PC-9 (cell line): ENCODE measurements around the gene UBA7. TPM values are rescaled to one million over a fixed set of nuclear protein-coding genes. Genes with fewer than 3 reads are reported as not detected.

Experiments used
- BruUV-seq: library from RNA; stranded (reverse); fragments of 400-500 nt; replicated peaks from 2 replicates; lab custom pipeline; 2021; lab: Mats Ljungman, UMichigan
- CTCF ChIA-PET: fragments of 300-600 bp; sonication (Branson Sonifier 250); formaldehyde crosslinking; loops from one replicate; lab custom pipeline; 2022; ENCODE audit warnings: antibody characterized with exemption; lab: Charles Lee
- POLR2A ChIA-PET: fragments of 300-600 bp; sonication (Branson Sonifier 250); formaldehyde crosslinking; loops from one replicate; lab custom pipeline; 2022; ENCODE audit warnings: antibody characterized with exemption; ENCODE audit not compliant: unreplicated experiment; lab: Charles Lee
- DNase-seq, 2 experiments: peaks; one replicate each; pipeline versions ENCODE4 v3.0.0 to v3.0.0-alpha.2; 2015 to 2022; ENCODE audit warnings: mixed read lengths in 1 of 2
- H2AFZ ChIP-seq: fragments of 200-600 bp; sonication (generic); 2 replicates; pipeline ENCODE4 v1.8.1; 2017; ENCODE audit warnings: antibody characterized with exemption
- H3F3A ChIP-seq: fragments of 200-600 bp; sonication (generic); 2 replicates; pipeline ENCODE4 v1.8.1; 2017; ENCODE audit warnings: antibody characterized with exemption, mild to moderate bottlenecking, low read depth; ENCODE audit not compliant: insufficient read depth
- H3K27ac ChIP-seq: fragments of 200-600 bp; sonication (generic); 2 replicates; pipeline ENCODE4 v1.6.1; 2016; ENCODE audit warnings: mixed run types
- H3K27me3 ChIP-seq: fragments of 200-600 bp; sonication (generic); 2 replicates; pipeline ENCODE4 v1.6.1; 2016; ENCODE audit warnings: low read depth, mixed run types; ENCODE audit not compliant: insufficient read depth
- H3K36me3 ChIP-seq: fragments of 200-600 bp; sonication (generic); 2 replicates; pipeline ENCODE4 v1.6.1; 2016; ENCODE audit warnings: low read depth, mixed run types
- H3K4me1 ChIP-seq: fragments of 200-600 bp; sonication (generic); replicated peaks from 2 replicates; pipeline ENCODE4 v1.6.1; 2016; ENCODE audit warnings: mixed run types; ENCODE audit not compliant: insufficient read depth
- H3K4me2 ChIP-seq: fragments of 200-600 bp; sonication (generic); 2 replicates; pipeline ENCODE4 v1.6.1; 2017; ENCODE audit warnings: mixed run types
- H3K4me3 ChIP-seq: fragments of 200-600 bp; sonication (generic); 2 replicates; pipeline ENCODE4 v1.6.1; 2016; ENCODE audit warnings: mixed run types
- H3K79me2 ChIP-seq: fragments of 200-600 bp; sonication (generic); 2 replicates; pipeline ENCODE4 v1.6.1; 2017; ENCODE audit warnings: low read depth, mixed run types
- H3K9me2 ChIP-seq: fragments of 200-600 bp; sonication (generic); 2 replicates; pipeline ENCODE4 v1.8.1; 2017; ENCODE audit warnings: mild to moderate bottlenecking; ENCODE audit not compliant: insufficient read depth
- H3K9me3 ChIP-seq: fragments of 200-600 bp; sonication (generic); 2 replicates; pipeline ENCODE4 v1.8.1; 2016; ENCODE audit warnings: low read depth; ENCODE audit not compliant: insufficient read depth
- H4K20me1 ChIP-seq: fragments of 200-600 bp; sonication (generic); 2 replicates; pipeline ENCODE4 v1.8.1; 2017; ENCODE audit not compliant: insufficient read depth
- EZH2 ChIP-seq: fragments of 200-600 bp; sonication (generic); IDR thresholded peaks from 2 replicates; pipeline ENCODE4 v1.8.0; 2017; ENCODE audit warnings: antibody characterized with exemption, low read depth
- intact Hi-C: fragments of 100-400 bp; cut with micrococcal nuclease; formaldehyde crosslinking; loops from one replicate; pipeline ENCODE4 v1.10.0; 2022; ENCODE audit not compliant: unreplicated experiment
- total RNA-seq: library from RNA; stranded (reverse); gene quantifications from 2 replicates; pipeline ENCODE4 v1.2.3, GENCODE V29; 2021
- TF ChIP-seq, protein P1 (sequence below): fragments of 200-600 bp; sonication (generic); conservative IDR thresholded peaks from 2 replicates; pipeline ENCODE4 v1.6.1; 2017; ENCODE audit warnings: mixed run types, antibody characterized with exemption, mild to moderate bottlenecking, moderate library complexity

UBA7 gene
- total RNA-seq, 1 experiment from 2014 or later: 48.6 TPM

DNA sequence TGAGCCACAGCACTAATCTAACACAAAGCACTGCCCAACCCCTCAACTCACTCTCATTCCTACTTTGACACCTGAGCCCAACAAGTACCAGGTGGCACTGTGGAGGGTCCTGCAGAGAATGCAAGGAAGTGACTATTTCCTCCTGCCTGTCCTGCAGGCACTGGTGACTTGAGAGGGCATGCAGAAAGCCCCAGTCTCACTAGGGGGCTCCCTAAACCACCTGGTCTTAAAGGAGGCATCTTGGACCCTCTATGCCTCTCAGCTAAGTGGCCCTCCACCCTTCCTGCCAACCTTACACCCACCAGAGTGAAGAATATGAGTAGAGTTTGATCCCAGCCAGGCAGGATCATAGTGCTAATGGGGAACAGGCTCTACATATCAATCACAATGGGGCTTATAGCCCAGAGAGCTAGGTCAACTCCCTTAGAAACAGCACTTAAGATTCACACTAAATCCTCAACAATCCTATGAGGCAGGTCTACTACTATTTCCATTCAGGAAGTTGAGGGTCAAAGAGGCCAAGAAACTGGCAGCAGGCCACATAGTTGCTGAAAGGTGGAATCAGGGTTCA, 27.5 kb upstream of the UBA7 start:
- intact Hi-C loops: no loop called here
- TF ChIP-seq, protein P1, sequence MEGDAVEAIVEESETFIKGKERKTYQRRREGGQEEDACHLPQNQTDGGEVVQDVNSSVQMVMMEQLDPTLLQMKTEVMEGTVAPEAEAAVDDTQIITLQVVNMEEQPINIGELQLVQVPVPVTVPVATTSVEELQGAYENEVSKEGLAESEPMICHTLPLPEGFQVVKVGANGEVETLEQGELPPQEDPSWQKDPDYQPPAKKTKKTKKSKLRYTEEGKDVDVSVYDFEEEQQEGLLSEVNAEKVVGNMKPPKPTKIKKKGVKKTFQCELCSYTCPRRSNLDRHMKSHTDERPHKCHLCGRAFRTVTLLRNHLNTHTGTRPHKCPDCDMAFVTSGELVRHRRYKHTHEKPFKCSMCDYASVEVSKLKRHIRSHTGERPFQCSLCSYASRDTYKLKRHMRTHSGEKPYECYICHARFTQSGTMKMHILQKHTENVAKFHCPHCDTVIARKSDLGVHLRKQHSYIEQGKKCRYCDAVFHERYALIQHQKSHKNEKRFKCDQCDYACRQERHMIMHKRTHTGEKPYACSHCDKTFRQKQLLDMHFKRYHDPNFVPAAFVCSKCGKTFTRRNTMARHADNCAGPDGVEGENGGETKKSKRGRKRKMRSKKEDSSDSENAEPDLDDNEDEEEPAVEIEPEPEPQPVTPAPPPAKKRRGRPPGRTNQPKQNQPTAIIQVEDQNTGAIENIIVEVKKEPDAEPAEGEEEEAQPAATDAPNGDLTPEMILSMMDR: 0 out of 2 replicates have a peak, but pooled peaks have one; percentile 41
- no peak for TF ChIP-seq EZH2
- no TSS peak for BruUV-seq
- Histone ChIP-seq H3K9me2 (no peaks in the 10 kb centered on the region), H3K79me2 (no peaks in the 10 kb centered on the region), H3K27ac (no peak overlapping the region), H3K4me3 (no peak overlapping the region), H3K27me3 (no peaks in the 10 kb centered on the region), H2AFZ (no peak overlapping the region), H3F3A (no peaks in the 10 kb centered on the region), H3K4me1 (no peaks in the 10 kb centered on the region), H3K4me2 (no peak overlapping the region), H4K20me1 (no peaks in the 10 kb centered on the region), H3K9me3 (no peaks in the 10 kb centered on the region), H3K36me3 (0 out of 2 replicates have a peak, but pooled peaks cover 3% of the 10 kb centered on the region)
- ChIA-PET CTCF (interaction anchor here (1.0 kb wide), 1 partner anchor 38 kb away, joined by 3 read pairs; no protein-coding TSS in a partner anchor), POLR2A (interaction anchor here (0.5 kb wide), 1 partner anchor 317 kb away, joined by 3 read pairs; no protein-coding TSS in a partner anchor)
- peak in 1 of 2 experiments; percentile 21 for DNase-seq

- CTCF ChIA-PET: interaction anchor here (1.0 kb wide), 1 partner anchor 37 kb away, joined by 3 read pairs; no protein-coding TSS in a partner anchor
- H2AFZ ChIP-seq: no peak overlapping the region
- 0 out of 2 replicates have a peak, but pooled peaks cover 3% of the 10 kb centered on the region for H3K36me3 ChIP-seq
- no peak for TF ChIP-seq EZH2
- TF ChIP-seq, protein P1: no peak
- no peak overlapping the region for H3K27ac ChIP-seq
- H3K4me1 ChIP-seq: no peaks in the 10 kb centered on the region
- no peaks in the 10 kb centered on the region for H3F3A ChIP-seq
- H4K20me1 ChIP-seq: no peaks in the 10 kb centered on the region
- no peaks in the 10 kb centered on the region for H3K27me3 ChIP-seq
- BruUV-seq: no TSS peak
- no peak overlapping the region for H3K4me3 ChIP-seq
- intact Hi-C loops: no loop called here
- no peaks in the 10 kb centered on the region for H3K9me2 ChIP-seq
- no peak for DNase-seq
- no peak overlapping the region for H3K4me2 ChIP-seq
- no peaks in the 10 kb centered on the region for H3K79me2 ChIP-seq
- POLR2A ChIA-PET: no interaction called here
- H3K9me3 ChIP-seq: no peaks in the 10 kb centered on the region
Measured at GRCh38 chr3:49840388-49840787, 26.6 kb upstream of the UBA7 start.

- CTCF ChIA-PET: interaction anchor here (0.6 to 1.8 kb wide), 6 partner anchors 34 to 387 kb away, joined by 3 to 10 read pairs (median 5); partner anchors contain the start of gene INKA1
Measured at GRCh38 chr3:49839193-49839809, 25.5 kb upstream of the UBA7 start.

More at GRCh38 chr3:49839193-49839809, 25.5 kb upstream of the UBA7 start:
- Histone ChIP-seq H2AFZ (no peak overlapping the region), H3K36me3 (0 out of 2 replicates have a peak, but pooled peaks cover 3% of the 10 kb centered on the region), H3K4me2 (no peak overlapping the region), H3K27ac (no peak overlapping the region), H3K9me2 (no peaks in the 10 kb centered on the region), H3K27me3 (no peaks in the 10 kb centered on the region), H3F3A (no peaks in the 10 kb centered on the region), H3K4me3 (no peak overlapping the region), H3K4me1 (no peaks in the 10 kb centered on the region), H3K79me2 (no peaks in the 10 kb centered on the region), H3K9me3 (no peaks in the 10 kb centered on the region), H4K20me1 (no peaks in the 10 kb centered on the region)
- TF ChIP-seq, protein P1: peak; percentile 80
- TF ChIP-seq EZH2: no peak
- BruUV-seq: no TSS peak
- intact Hi-C loops: loop anchor here (1.0 kb wide), 5 partner anchors 37 to 385 kb away; no protein-coding TSS in a partner anchor
- DNase-seq: peak in 1 of 2 experiments; percentile 59
- POLR2A ChIA-PET: no interaction called here
